ENCODE measurements around the gene NAPEPLD. TPM values are rescaled to one million over a fixed set of nuclear protein-coding genes. Genes with fewer than 3 reads are reported as not detected.
"Not testable (repeated sequence)": the region's sequence is repeated elsewhere in the genome, so short reads cannot be mapped to it uniquely, and the experiment has no call there.

Gene NAPEPLD
- polyA plus RNA-seq, 3 donors from 2014 or later = 1.4 to 10.2 (median 4.1) TPM

- Mint-ChIP-seq H3K9me3 (peaks cover 0 to 2% (median 0%) of the 10 kb centered on the region in 6 donors), H3K27ac (peak overlapping the region in 1 of 6 donors; percentile 2), H3K4me1 (peaks cover 16 to 17% of the 10 kb centered on the region in 2 donors), H3K36me3 (peaks cover 28 to 34% (median 29%) of the 10 kb centered on the region in 3 donors), H3K27me3 (ENCODE audit: low read depth in 3 of 3) (no peaks in the 10 kb centered on the region), H3K4me3 (no peak overlapping the region)
- no peak for DNase-seq
Observed at GRCh38 chr7:103114576-103115008, 34.3 kb downstream of the NAPEPLD start.

DNA sequence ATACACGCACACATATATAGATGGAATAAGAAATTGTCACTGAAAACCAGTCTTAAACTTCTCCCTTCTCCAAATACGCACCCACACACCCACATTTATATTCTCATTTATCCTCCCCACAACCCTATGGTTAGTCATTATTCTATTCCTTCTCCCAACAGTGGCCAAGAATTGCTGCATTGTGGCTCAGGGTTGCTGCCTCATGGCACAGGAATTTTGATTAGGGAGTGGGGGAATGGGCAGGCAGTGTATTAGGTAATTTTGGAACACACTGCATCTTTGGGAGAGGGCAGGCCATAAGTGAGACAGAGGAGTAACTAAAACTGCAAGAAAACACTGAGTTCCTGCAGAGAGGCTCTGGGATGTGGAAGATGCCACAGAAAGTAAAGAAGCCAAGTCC is 35.7 kb downstream of the NAPEPLD start:
- no peak for DNase-seq
- H3K27ac Mint-ChIP-seq = peak overlapping the region in 1 of 6 donors; percentile 59
- no peak overlapping the region for H3K4me3 Mint-ChIP-seq
- peaks cover 18 to 24% of the 10 kb centered on the region in 2 donors for H3K4me1 Mint-ChIP-seq
- peaks cover 37 to 41% (median 38%) of the 10 kb centered on the region in 3 donors for H3K36me3 Mint-ChIP-seq
- peaks cover 0 to 2% (median 0%) of the 10 kb centered on the region in 6 donors for H3K9me3 Mint-ChIP-seq
- H3K27me3 Mint-ChIP-seq (ENCODE audit: low read depth in 3 of 3) = peaks cover 0 to 2% (median 0%) of the 10 kb centered on the region in 3 donors

DNA sequence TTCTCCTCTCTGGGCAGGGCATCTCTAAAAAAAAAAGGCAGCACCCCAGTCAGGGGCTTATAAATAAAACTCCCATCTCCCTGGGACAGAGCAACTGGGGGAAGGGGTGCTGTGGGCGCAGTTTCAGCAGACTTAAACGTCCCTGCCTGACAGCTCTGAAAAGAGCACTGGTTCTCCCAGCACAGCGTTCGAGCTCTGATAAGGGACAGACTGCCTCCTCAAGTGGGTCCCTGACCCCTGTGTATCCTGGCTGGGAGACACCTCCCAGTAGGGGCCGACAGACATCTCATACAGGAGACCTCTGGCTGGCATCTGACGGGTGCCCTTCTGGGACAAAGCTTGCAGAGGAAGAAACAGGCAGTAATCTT is 42.2 kb downstream of the NAPEPLD start:
- not testable (repeated sequence) for H3K4me3 Mint-ChIP-seq; H3K4me1 Mint-ChIP-seq; H3K27me3 Mint-ChIP-seq (ENCODE audit: low read depth in 3 of 3); DNase-seq; H3K27ac Mint-ChIP-seq; H3K9me3 Mint-ChIP-seq
- peaks cover 20 to 42% (median 32%) of the 10 kb centered on the region in 3 donors for H3K36me3 Mint-ChIP-seq

DNA sequence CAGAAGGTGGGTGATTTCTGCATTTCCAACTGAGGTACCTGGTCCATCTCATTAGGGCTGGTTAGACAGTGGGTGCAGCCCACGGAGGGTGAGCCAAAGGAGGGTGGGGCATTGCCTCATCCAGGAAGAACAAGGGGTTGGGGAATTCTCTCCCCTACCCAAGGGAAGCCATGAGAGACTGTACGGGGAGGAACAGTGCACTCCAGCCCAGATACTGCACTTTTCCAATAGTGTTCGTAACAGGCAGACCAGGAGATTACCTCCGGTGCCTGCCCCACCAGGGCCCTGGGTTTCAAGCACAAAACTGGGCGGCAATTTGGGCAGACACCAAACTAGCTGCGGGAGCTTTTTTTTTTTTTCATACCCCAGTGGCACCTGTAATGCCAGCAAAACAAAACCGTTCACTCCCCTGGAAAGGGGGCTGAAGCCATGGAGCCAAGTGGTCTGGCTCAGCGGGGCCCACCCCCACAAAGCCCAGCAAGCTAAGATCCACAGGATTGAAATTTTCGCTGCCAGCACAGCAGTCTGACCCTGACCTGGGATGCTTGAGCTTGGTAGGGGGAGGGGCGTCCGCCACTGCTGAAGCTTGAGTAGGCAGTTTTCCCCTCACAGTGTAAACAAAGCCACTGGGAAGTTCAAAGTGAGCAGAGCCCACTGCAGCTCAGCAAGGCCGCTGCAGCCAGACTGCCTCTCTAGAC is 42.7 kb downstream of the NAPEPLD start:
- no peak overlapping the region for H3K27ac Mint-ChIP-seq
- peaks cover 0 to 2% (median 0%) of the 10 kb centered on the region in 3 donors for H3K27me3 Mint-ChIP-seq (ENCODE audit: low read depth in 3 of 3)
- H3K4me1 Mint-ChIP-seq = peaks cover 5 to 9% of the 10 kb centered on the region in 2 donors
- H3K4me3 Mint-ChIP-seq = no peak overlapping the region
- no peak for DNase-seq
- peaks cover 18 to 41% (median 27%) of the 10 kb centered on the region in 3 donors for H3K36me3 Mint-ChIP-seq
- H3K9me3 Mint-ChIP-seq = peaks cover 0 to 2% (median 0%) of the 10 kb centered on the region in 6 donors

- Mint-ChIP-seq H3K27me3 (ENCODE audit: low read depth in 3 of 3) (no peaks in the 10 kb centered on the region), H3K36me3 (peaks cover 3 to 22% (median 11%) of the 10 kb centered on the region in 3 donors), H3K4me1 (no peaks in the 10 kb centered on the region), H3K4me3 (no peak overlapping the region), H3K9me3 (no peaks in the 10 kb centered on the region), H3K27ac (no peak overlapping the region)
- DNase-seq = no peak
Observed at GRCh38 chr7:103101543-103101942, 47.4 kb downstream of the NAPEPLD start.

DNA sequence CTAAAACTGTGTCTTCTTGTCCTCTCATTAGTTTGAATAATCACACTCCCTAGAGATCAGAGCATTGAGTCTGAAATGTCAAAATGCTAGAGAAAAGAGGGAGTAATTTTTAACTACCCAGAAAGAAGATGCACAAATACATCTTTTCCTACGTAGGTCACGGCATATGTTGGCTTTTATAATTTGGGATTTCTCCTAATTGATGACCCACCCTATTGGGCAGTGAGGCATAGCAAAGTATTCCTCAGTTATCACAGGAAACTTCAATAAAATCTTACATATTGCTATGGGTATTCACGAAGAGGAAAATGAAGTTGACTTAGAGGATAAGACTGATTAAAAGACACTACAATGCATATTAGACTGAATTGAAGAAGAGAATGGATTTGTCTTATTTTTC is 48.6 kb downstream of the NAPEPLD start:
- DNase-seq = no peak
- no peaks in the 10 kb centered on the region for H3K27me3 Mint-ChIP-seq (ENCODE audit: low read depth in 3 of 3)

DNA sequence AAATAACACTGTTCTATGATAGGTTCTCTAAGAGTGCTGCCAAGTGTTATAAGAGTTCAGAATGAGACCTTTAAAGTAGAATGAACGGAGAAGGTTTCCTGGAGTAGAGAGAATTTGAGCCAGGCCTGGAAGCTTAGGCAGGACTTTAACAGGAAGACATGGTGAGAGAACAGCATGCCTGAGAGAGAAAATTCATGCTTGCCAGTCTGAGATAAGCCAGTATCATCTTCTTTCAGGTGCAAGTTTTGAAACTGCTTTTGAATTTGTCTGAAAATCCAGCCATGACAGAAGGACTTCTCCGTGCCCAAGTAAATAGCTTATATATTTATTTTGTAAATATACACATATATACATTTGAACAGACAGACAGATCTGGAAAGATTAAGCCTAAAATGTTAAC is 51.9 kb downstream of the NAPEPLD start:
- Mint-ChIP-seq H3K9me3 (no peaks in the 10 kb centered on the region), H3K4me3 (no peak overlapping the region), H3K4me1 (no peaks in the 10 kb centered on the region), H3K27ac (no peak overlapping the region), H3K36me3 (peaks cover 9 to 35% (median 13%) of the 10 kb centered on the region in 3 donors), H3K27me3 (ENCODE audit: low read depth in 3 of 3) (no peaks in the 10 kb centered on the region)
- DNase-seq = no peak

More for the DNA sequence above, 48.6 kb downstream of the NAPEPLD start:
- H3K4me1 Mint-ChIP-seq = no peaks in the 10 kb centered on the region
- H3K36me3 Mint-ChIP-seq = peaks cover 3 to 28% (median 15%) of the 10 kb centered on the region in 3 donors
- no peaks in the 10 kb centered on the region for H3K9me3 Mint-ChIP-seq
- H3K27ac Mint-ChIP-seq = peak overlapping the region in 1 of 6 donors; percentile 1
- no peak overlapping the region for H3K4me3 Mint-ChIP-seq

DNA sequence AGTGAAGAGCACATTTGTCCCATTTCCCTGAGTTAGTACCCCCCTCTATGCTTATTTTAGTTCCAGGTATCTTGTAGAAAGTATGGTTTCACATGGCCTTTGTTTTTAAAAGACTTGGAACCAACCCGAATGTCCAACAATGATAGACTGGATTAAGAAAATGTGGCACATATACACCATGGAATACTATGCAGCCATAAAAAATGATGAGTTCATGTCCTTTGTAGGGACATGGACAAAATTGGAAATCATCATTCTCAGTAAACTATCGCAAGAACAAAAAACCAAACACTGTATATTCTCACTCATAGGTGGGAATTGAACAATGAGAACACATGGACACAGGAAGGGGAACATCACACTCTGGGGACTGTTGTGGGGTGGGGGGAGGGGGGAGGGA is 53.3 kb downstream of the NAPEPLD start:
- H3K4me1 Mint-ChIP-seq; H3K4me3 Mint-ChIP-seq; DNase-seq; H3K9me3 Mint-ChIP-seq; H3K27ac Mint-ChIP-seq; H3K27me3 Mint-ChIP-seq (ENCODE audit: low read depth in 3 of 3): not testable (repeated sequence)
- peaks cover 13 to 40% (median 17%) of the 10 kb centered on the region in 3 donors for H3K36me3 Mint-ChIP-seq

DNA sequence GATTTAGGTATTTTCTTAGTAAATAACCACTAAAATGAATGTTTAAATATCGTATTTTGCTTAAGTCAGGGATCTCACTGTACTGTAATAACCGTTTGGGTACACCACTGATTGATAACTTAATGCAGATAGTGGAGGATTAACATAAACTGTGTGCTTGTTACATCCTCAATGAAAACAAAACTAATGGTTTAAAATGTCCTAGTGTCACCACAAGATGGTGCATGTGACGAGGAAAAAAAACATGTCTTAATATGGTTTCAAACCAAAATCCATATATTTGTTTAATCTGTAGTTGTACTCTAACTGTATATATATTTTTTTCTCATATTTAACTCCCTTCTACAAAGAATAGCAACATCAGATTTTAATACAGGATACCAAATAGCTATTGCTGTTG is 54.8 kb downstream of the NAPEPLD start:
- no peaks in the 10 kb centered on the region for H3K9me3 Mint-ChIP-seq
- no peak for DNase-seq
- no peaks in the 10 kb centered on the region for H3K27me3 Mint-ChIP-seq (ENCODE audit: low read depth in 3 of 3)
- H3K4me1 Mint-ChIP-seq = no peaks in the 10 kb centered on the region
- H3K36me3 Mint-ChIP-seq = peaks cover 16 to 44% (median 28%) of the 10 kb centered on the region in 3 donors
- H3K4me3 Mint-ChIP-seq = no peak overlapping the region
- no peak overlapping the region for H3K27ac Mint-ChIP-seq

- no peaks in the 10 kb centered on the region for H3K9me3 Mint-ChIP-seq
- no peaks in the 10 kb centered on the region for H3K27me3 Mint-ChIP-seq (ENCODE audit: low read depth in 3 of 3)
- H3K27ac Mint-ChIP-seq = no peak overlapping the region
- H3K36me3 Mint-ChIP-seq = peaks cover 19 to 45% (median 33%) of the 10 kb centered on the region in 3 donors
- no peaks in the 10 kb centered on the region for H3K4me1 Mint-ChIP-seq
- no peak overlapping the region for H3K4me3 Mint-ChIP-seq
- no peak for DNase-seq
Observed at GRCh38 chr7:103093429-103093828, 55.5 kb downstream of the NAPEPLD start.

GRCh38 chr7:103092321-103092720 is 56.6 kb downstream of the NAPEPLD start:
- H3K27me3 Mint-ChIP-seq (ENCODE audit: low read depth in 3 of 3); DNase-seq; H3K4me3 Mint-ChIP-seq; H3K9me3 Mint-ChIP-seq; H3K4me1 Mint-ChIP-seq; H3K27ac Mint-ChIP-seq: not testable (repeated sequence)
- H3K36me3 Mint-ChIP-seq = peaks cover 19 to 49% (median 29%) of the 10 kb centered on the region in 3 donors

DNA sequence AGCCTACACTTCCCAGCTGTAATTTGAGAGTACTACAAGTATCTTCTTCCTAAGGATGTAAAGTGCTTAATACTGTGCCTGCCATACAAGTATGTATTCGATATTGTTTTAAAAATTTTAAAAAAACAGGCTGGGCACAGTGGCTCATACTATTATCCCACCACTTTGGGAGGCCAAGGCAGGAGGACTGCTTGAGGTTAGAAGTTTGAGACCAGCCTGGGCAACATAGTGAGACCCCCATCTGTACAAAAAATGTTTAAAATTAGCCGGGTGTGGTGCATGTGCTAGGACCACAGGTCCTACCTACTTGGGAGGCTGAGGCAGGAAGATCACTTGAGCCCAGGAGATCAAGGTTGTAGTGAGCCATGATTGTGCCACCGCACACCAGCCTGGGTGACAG is 65.7 kb downstream of the NAPEPLD start:
- peaks cover 11 to 34% of the 10 kb centered on the region in 2 donors for H3K4me1 Mint-ChIP-seq
- no peak for DNase-seq
- H3K4me3 Mint-ChIP-seq = no peak overlapping the region
- H3K27ac Mint-ChIP-seq = no peak overlapping the region
- H3K9me3 Mint-ChIP-seq = no peaks in the 10 kb centered on the region
- peaks cover 0 to 21% (median 0%) of the 10 kb centered on the region in 3 donors for H3K36me3 Mint-ChIP-seq
- no peaks in the 10 kb centered on the region for H3K27me3 Mint-ChIP-seq (ENCODE audit: low read depth in 3 of 3)

GRCh38 chr7:103082497-103082896 is 66.4 kb downstream of the NAPEPLD start:
- Mint-ChIP-seq H3K4me3 (no peak overlapping the region), H3K4me1 (peaks cover 11 to 34% of the 10 kb centered on the region in 2 donors), H3K27me3 (ENCODE audit: low read depth in 3 of 3) (no peaks in the 10 kb centered on the region), H3K9me3 (no peaks in the 10 kb centered on the region), H3K36me3 (peaks cover 0 to 16% (median 0%) of the 10 kb centered on the region in 3 donors), H3K27ac (peak overlapping the region in 3 of 6 donors; percentile 8 to 32 (median 19))
- no peak for DNase-seq

DNA sequence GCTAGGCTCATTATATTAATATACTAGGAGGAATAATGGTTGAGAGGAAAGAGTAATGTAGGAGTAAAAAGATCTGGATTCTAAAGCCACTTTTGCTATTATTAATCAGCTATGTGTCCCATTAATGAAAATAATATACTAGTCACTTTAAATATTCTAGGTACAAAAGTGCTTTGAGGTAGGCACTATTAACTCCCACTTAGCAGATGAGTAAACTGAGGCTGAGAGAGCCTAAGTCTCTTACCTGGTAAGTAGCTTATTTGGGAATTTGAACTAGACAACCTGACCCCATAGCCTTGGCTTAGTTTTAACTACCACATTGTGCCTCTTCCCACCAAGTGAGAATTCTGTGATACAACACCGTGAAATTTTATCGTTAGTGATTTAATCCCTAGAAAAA is 68.0 kb downstream of the NAPEPLD start:
- H3K9me3 Mint-ChIP-seq = no peaks in the 10 kb centered on the region
- no peaks in the 10 kb centered on the region for H3K27me3 Mint-ChIP-seq (ENCODE audit: low read depth in 3 of 3)
- H3K4me1 Mint-ChIP-seq = peaks cover 17 to 48% of the 10 kb centered on the region in 2 donors
- no peak overlapping the region for H3K27ac Mint-ChIP-seq
- no peak for DNase-seq
- H3K4me3 Mint-ChIP-seq = no peak overlapping the region
- peaks cover 0 to 11% (median 0%) of the 10 kb centered on the region in 3 donors for H3K36me3 Mint-ChIP-seq

All from immature natural killer cell (primary cell).